Measurements from ENCODE around the gene GLP2R.

- TF ChIP-seq CTCF (IDR thresholded peaks at IDR 0.05; ENCODE audit: control extremely low read depth in 1 of 3, insufficient read depth in 1 of 3, low read depth in 1 of 3, low read length in 3 of 3): no peak
- TF ChIP-seq POLR2AphosphoS5 (IDR thresholded peaks at IDR 0.05; ENCODE audit: low read depth, low read length): no peak
Measured at GRCh38 chr17:9844153-9844552, 18.4 kb downstream of the GLP2R start.

Measured in H1 (cell line).